HEK293 (cell line): Measurements from ENCODE around the gene TNNT3.

Experiments
- CTCF ChIA-PET: fragments of 350-600 bp; formaldehyde crosslinking; extraction: SDS; loops from one replicate; lab custom pipeline; 2021; ENCODE audit warnings: antibody characterized with exemption; lab: Yijun Ruan, JAX
- POLR2A ChIA-PET: fragments of 300-600 bp; formaldehyde crosslinking; extraction: SDS; loops from one replicate; lab custom pipeline; 2020; ENCODE audit warnings: antibody characterized with exemption, inconsistent platforms; lab: Yijun Ruan, JAX
- H3K27ac ChIP-seq: fragments of 200-500 bp; sonication (Bioruptor generic); 2 replicates; pipeline ENCODE4 v1.5.1; 2014; ENCODE audit warnings: low read depth, low read length, control low read depth, inconsistent platforms; ENCODE audit errors: extremely low read depth
- H3K36me3 ChIP-seq, 2 experiments: fragments of 200-500 bp in 1 of 2; sonication (Bioruptor generic) in 1 of 2; 1 replicate in 1 of 2; 2 replicates in 1 of 2; pipeline ENCODE4 v1.5.1; 2014 to 2017; ENCODE audit warnings: inconsistent platforms in 2 of 2, low read length in 2 of 2; ENCODE audit not compliant: control insufficient read depth in 2 of 2, insufficient read depth in 1 of 2
- H3K4me1 ChIP-seq: fragments of 200-500 bp; sonication (Bioruptor generic); 2 replicates; pipeline ENCODE4 v1.5.1; 2014; ENCODE audit warnings: mild to moderate bottlenecking, low read length, inconsistent platforms; ENCODE audit not compliant: control insufficient read depth, insufficient read depth
- H3K4me3 ChIP-seq: 2 replicates; pipeline ENCODE4 v1.5.1; 2011; ENCODE audit warnings: low read depth, mild to moderate bottlenecking, control low read depth, low read length, moderate library complexity
- H3K9me3 ChIP-seq: fragments of 200-500 bp; sonication (Bioruptor generic); 2 replicates; pipeline ENCODE4 v1.5.1; 2014; ENCODE audit warnings: low read depth, low read length, inconsistent platforms; ENCODE audit not compliant: control insufficient read depth, insufficient read depth
- BCL6B ChIP-seq: fragments of 450-650 bp; formaldehyde crosslinking; IDR thresholded peaks from 2 replicates; pipeline ENCODE4 v1.5.1; 2017; ENCODE audit warnings: missing biosample characterization, missing genetic modification characterization
- GLIS1 ChIP-seq: fragments of 450-650 bp; formaldehyde crosslinking; IDR thresholded peaks from 2 replicates; pipeline ENCODE4 v1.5.1; 2016; ENCODE audit warnings: missing biosample characterization, missing genetic modification characterization
- GLIS2 ChIP-seq: fragments of 450-650 bp; formaldehyde crosslinking; IDR thresholded peaks from 2 replicates; pipeline ENCODE4 v1.5.1; 2016; ENCODE audit warnings: missing biosample characterization, missing genetic modification characterization
- HIC1 ChIP-seq: fragments of 450-650 bp; formaldehyde crosslinking; IDR thresholded peaks from 2 replicates; pipeline ENCODE4 v1.5.1; 2016; ENCODE audit warnings: missing biosample characterization, missing genetic modification characterization
- KLF1 ChIP-seq: fragments of 450-650 bp; formaldehyde crosslinking; IDR thresholded peaks from 2 replicates; pipeline ENCODE4 v1.5.1; 2016; ENCODE audit warnings: missing biosample characterization, missing genetic modification characterization
- MZF1 ChIP-seq: fragments of 450-650 bp; formaldehyde crosslinking; IDR thresholded peaks from 2 replicates; pipeline ENCODE4 v1.5.1; 2017; ENCODE audit warnings: missing biosample characterization, missing genetic modification characterization, borderline replicate concordance
- OVOL3 ChIP-seq: fragments of 450-650 bp; formaldehyde crosslinking; IDR thresholded peaks from 2 replicates; pipeline ENCODE4 v1.5.1; 2016; ENCODE audit warnings: missing biosample characterization, missing genetic modification characterization
- PATZ1 ChIP-seq: fragments of 450-650 bp; formaldehyde crosslinking; IDR thresholded peaks from 2 replicates; pipeline ENCODE4 v1.5.1; 2016; ENCODE audit warnings: missing biosample characterization, missing genetic modification characterization
- ZIC2 ChIP-seq: fragments of 450-650 bp; formaldehyde crosslinking; IDR thresholded peaks from 2 replicates; pipeline ENCODE4 v1.5.1; 2016; ENCODE audit warnings: missing biosample characterization, missing genetic modification characterization
- ZNF10 ChIP-seq: fragments of 450-650 bp; formaldehyde crosslinking; IDR thresholded peaks from 2 replicates; pipeline ENCODE4 v1.5.1; 2017; ENCODE audit warnings: missing biosample characterization, missing genetic modification characterization
- ZNF132 ChIP-seq: fragments of 450-650 bp; formaldehyde crosslinking; IDR thresholded peaks from 2 replicates; pipeline ENCODE4 v1.5.1; 2017; ENCODE audit warnings: missing biosample characterization, missing genetic modification characterization, borderline replicate concordance
- ZNF140 ChIP-seq: fragments of 450-650 bp; formaldehyde crosslinking; IDR thresholded peaks from 2 replicates; pipeline ENCODE4 v1.5.1; 2016; ENCODE audit warnings: missing biosample characterization, missing genetic modification characterization
- ZNF248 ChIP-seq: fragments of 450-650 bp; formaldehyde crosslinking; IDR thresholded peaks from 2 replicates; pipeline ENCODE4 v1.5.1; 2017; ENCODE audit warnings: missing biosample characterization, missing genetic modification characterization
- ZNF341 ChIP-seq: fragments of 450-650 bp; formaldehyde crosslinking; IDR thresholded peaks from 2 replicates; pipeline ENCODE4; 2016; ENCODE audit warnings: low read depth, missing biosample characterization, missing genetic modification characterization
- ZNF362 ChIP-seq: fragments of 450-650 bp; formaldehyde crosslinking; IDR thresholded peaks from 2 replicates; pipeline ENCODE4 v1.5.1; 2016; ENCODE audit warnings: missing biosample characterization, missing genetic modification characterization
- ZNF404 ChIP-seq: fragments of 450-650 bp; formaldehyde crosslinking; IDR thresholded peaks from 2 replicates; pipeline ENCODE4 v1.5.1; 2017; ENCODE audit warnings: missing biosample characterization, missing genetic modification characterization
- ZNF501 ChIP-seq: fragments of 450-650 bp; formaldehyde crosslinking; IDR thresholded peaks from 2 replicates; pipeline ENCODE4 v1.5.1; 2016; ENCODE audit warnings: missing biosample characterization, missing genetic modification characterization
- ZNF510 ChIP-seq: fragments of 450-650 bp; formaldehyde crosslinking; IDR thresholded peaks from 2 replicates; pipeline ENCODE4 v1.5.1; 2018; ENCODE audit warnings: mild to moderate bottlenecking, missing genetic modification characterization, missing biosample characterization; ENCODE audit not compliant: insufficient replicate concordance
- ZNF521 ChIP-seq: fragments of 450-650 bp; formaldehyde crosslinking; IDR thresholded peaks from 2 replicates; pipeline ENCODE4 v1.5.1; 2017; ENCODE audit warnings: missing biosample characterization, mild to moderate bottlenecking, missing genetic modification characterization
- ZNF555 ChIP-seq: fragments of 450-650 bp; formaldehyde crosslinking; conservative IDR thresholded peaks from 2 replicates; pipeline ENCODE4 v1.5.1; 2017; ENCODE audit warnings: missing biosample characterization, mild to moderate bottlenecking, missing genetic modification characterization, inconsistent platforms
- ZNF785 ChIP-seq: fragments of 450-650 bp; formaldehyde crosslinking; IDR thresholded peaks from 2 replicates; pipeline ENCODE4 v1.5.1; 2016; ENCODE audit warnings: missing biosample characterization, missing genetic modification characterization
- ZSCAN5A ChIP-seq: fragments of 450-650 bp; formaldehyde crosslinking; IDR thresholded peaks from 2 replicates; pipeline ENCODE4 v1.5.1; 2016; ENCODE audit warnings: missing biosample characterization, missing genetic modification characterization

The TNNT3 gene

GRCh38 chr11:1921574-1922141 is 2.2 kb downstream of the TNNT3 start:
- POLR2A ChIA-PET = no interaction called here
- TF ChIP-seq OVOL3 (tag by site-specific recombination) (no peak), ZSCAN5A (tag by site-specific recombination) (no peak), ZNF10 (tag by site-specific recombination) (no peak), ZNF501 (tag by site-specific recombination) (no peak), HIC1 (no peak), MZF1 (tag by site-specific recombination) (no peak), GLIS1 (tag by site-specific recombination) (no peak), KLF1 (tag by site-specific recombination) (no peak), PATZ1 (tag by site-specific recombination) (no peak), ZNF140 (tag by site-specific recombination) (no peak), ZNF521 (tag by site-specific recombination) (no peak), ZNF785 (tag by site-specific recombination) (no peak), ZNF132 (tag by site-specific recombination) (no peak)
- H3K9me3 ChIP-seq = no peaks in the 10 kb centered on the region
- no peaks in the 10 kb centered on the region for H3K4me1 ChIP-seq
- H3K27ac ChIP-seq = no peak overlapping the region
- H3K36me3 ChIP-seq = no peaks in the 10 kb centered on the region
- CTCF ChIA-PET = interaction anchor here (0.5 to 3.4 kb wide), 11 partner anchors 8 to 1171 kb away, joined by 3 to 12 read pairs (median 4); no protein-coding TSS in a partner anchor
- H3K4me3 ChIP-seq = no peak overlapping the region

- no peak overlapping the region for H3K4me3 ChIP-seq
- H3K27ac ChIP-seq = no peak overlapping the region
- H3K36me3 ChIP-seq = no peaks in the 10 kb centered on the region
- no peaks in the 10 kb centered on the region for H3K4me1 ChIP-seq
- ChIA-PET POLR2A (no interaction called here), CTCF (interaction anchor here (1.0 to 3.4 kb wide), 5 partner anchors 40 to 283 kb away, joined by 3 to 12 read pairs (median 5); no protein-coding TSS in a partner anchor)
- H3K9me3 ChIP-seq = no peaks in the 10 kb centered on the region
- TF ChIP-seq ZNF248 (tag by site-specific recombination) = no peak
- TF ChIP-seq GLIS2 (tag by site-specific recombination) = 0 out of 2 replicates have a peak, but pooled peaks have one; percentile 18
- TF ChIP-seq ZNF555 (tag by site-specific recombination) = no peak
- no peak for TF ChIP-seq ZNF510
- TF ChIP-seq ZNF341 (tag by site-specific recombination) = peak; percentile 44
- TF ChIP-seq ZIC2 (tag by site-specific recombination) = 0 out of 2 replicates have a peak, but pooled peaks have one; percentile 12
- TF ChIP-seq ZNF404 = no peak
- TF ChIP-seq BCL6B (tag by site-specific recombination) = no peak
- TF ChIP-seq ZNF362 (tag by site-specific recombination) = no peak
Measured at GRCh38 chr11:1922481-1923081, 3.1 kb downstream of the TNNT3 start.
